GM19240 (cell line): ENCODE data around the gene TBCB.
"Not testable (repeated sequence)": the region's sequence is repeated elsewhere in the genome, so short reads cannot be mapped to it uniquely, and the experiment has no call there.

Experiments used
- DNase-seq: peaks from one replicate; pipeline ENCODE4 v3.0.0; 2011; ENCODE audit warnings: low spot score; ENCODE audit not compliant: insufficient read length

The TBCB gene

GRCh38 chr19:36169084-36169760 lies 54.0 kb downstream of the TBCB start:
- no peak for DNase-seq

GRCh38 chr19:36172852-36173251 lies 57.6 kb downstream of the TBCB start:
- no peak for DNase-seq

GRCh38 chr19:36173846-36174245 lies 58.6 kb downstream of the TBCB start:
- DNase-seq = not testable (repeated sequence)
